ENCODE measurements around the gene FAM111A. TPM values are rescaled to one million over a fixed set of nuclear protein-coding genes. Genes with fewer than 3 reads are reported as not detected.

FAM111A gene
- total RNA-seq, 1 donor from 2014 or later: 122 TPM

GRCh38 chr11:59174664-59175033 lies 32.0 kb downstream of the FAM111A start:
- intact Hi-C loops (cut with micrococcal nuclease): loop anchor here (5.0 to 10.0 kb wide), 3 partner anchors 378 to 638 kb away; partner anchors contain the start of genes MRPL16 and STX3

- intact Hi-C loops (cut with micrococcal nuclease): loop anchor here (10.0 kb wide), 1 partner anchor 580 kb away; the partner anchor contains the start of gene STX3
Observed at GRCh38 chr11:59175091-59175501, 32.4 kb downstream of the FAM111A start.

- intact Hi-C loops (cut with micrococcal nuclease): loop anchor here (10.0 kb wide), 1 partner anchor 578 kb away; the partner anchor contains the start of gene STX3
Observed at GRCh38 chr11:59176330-59176729, 33.7 kb downstream of the FAM111A start.

- intact Hi-C loops (cut with micrococcal nuclease): loop anchor here (10.0 kb wide), 1 partner anchor 576 kb away; the partner anchor contains the start of gene STX3
Observed at GRCh38 chr11:59178402-59178801, 35.7 kb downstream of the FAM111A start.

GRCh38 chr11:59179121-59179520 lies 36.5 kb downstream of the FAM111A start:
- intact Hi-C loops (cut with micrococcal nuclease): loop anchor here (10.0 kb wide), 1 partner anchor 576 kb away; the partner anchor contains the start of gene STX3

GRCh38 chr11:59180168-59180776 lies 37.6 kb downstream of the FAM111A start:
- intact Hi-C loops (cut with micrococcal nuclease): no loop called here

GRCh38 chr11:59180907-59181306 lies 38.3 kb downstream of the FAM111A start:
- intact Hi-C loops (cut with micrococcal nuclease): no loop called here

GRCh38 chr11:59181746-59182456 lies 39.2 kb downstream of the FAM111A start:
- intact Hi-C loops (cut with micrococcal nuclease): no loop called here

GRCh38 chr11:59182457-59183151 lies 39.9 kb downstream of the FAM111A start:
- intact Hi-C loops (cut with micrococcal nuclease): no loop called here

GRCh38 chr11:59183771-59184170 lies 41.1 kb downstream of the FAM111A start:
- intact Hi-C loops (cut with micrococcal nuclease): no loop called here

GRCh38 chr11:59184691-59185339 lies 42.2 kb downstream of the FAM111A start:
- intact Hi-C loops (cut with micrococcal nuclease): no loop called here

- intact Hi-C loops (cut with micrococcal nuclease): no loop called here
Observed at GRCh38 chr11:59185386-59185945, 42.8 kb downstream of the FAM111A start.

- intact Hi-C loops (cut with micrococcal nuclease): loop anchor here (1.0 kb wide), 1 partner anchor 15 kb away; no protein-coding TSS in a partner anchor
Observed at GRCh38 chr11:59186130-59186594, 43.5 kb downstream of the FAM111A start.

GRCh38 chr11:59187035-59187434 lies 44.4 kb downstream of the FAM111A start:
- intact Hi-C loops (cut with micrococcal nuclease): no loop called here

GRCh38 chr11:59187587-59187986 lies 44.9 kb downstream of the FAM111A start:
- intact Hi-C loops (cut with micrococcal nuclease): no loop called here

GRCh38 chr11:59188954-59189353 lies 46.3 kb downstream of the FAM111A start:
- intact Hi-C loops (cut with micrococcal nuclease): no loop called here

GRCh38 chr11:59189986-59190385 lies 47.3 kb downstream of the FAM111A start:
- intact Hi-C loops (cut with micrococcal nuclease): no loop called here

- intact Hi-C loops (cut with micrococcal nuclease): no loop called here
Observed at GRCh38 chr11:59191095-59191494, 48.4 kb downstream of the FAM111A start.

GRCh38 chr11:59191890-59192289 lies 49.2 kb downstream of the FAM111A start:
- intact Hi-C loops (cut with micrococcal nuclease): no loop called here

GRCh38 chr11:59192446-59193020 lies 49.9 kb downstream of the FAM111A start:
- intact Hi-C loops (cut with micrococcal nuclease): no loop called here

All from T-helper 1 cell treated with Interleukin-12 subunit alpha and Interleukin-12 subunit beta and Interleukin-4 antibody, amounts not matched to agents 30 ng/mL and 1 ng/mL, for 36 hours (primary cell).